HG02852 (cell line): ENCODE results near the gene OR10G7.

Source experiments
- ATAC-seq: cut with Tn5 transposase; IDR thresholded peaks from one replicate; pipeline ENCODE4 v1.9.1; 2021; ENCODE audit warnings: mild to moderate bottlenecking, moderate library complexity; ENCODE audit not compliant: unreplicated experiment

Gene OR10G7, protein sequence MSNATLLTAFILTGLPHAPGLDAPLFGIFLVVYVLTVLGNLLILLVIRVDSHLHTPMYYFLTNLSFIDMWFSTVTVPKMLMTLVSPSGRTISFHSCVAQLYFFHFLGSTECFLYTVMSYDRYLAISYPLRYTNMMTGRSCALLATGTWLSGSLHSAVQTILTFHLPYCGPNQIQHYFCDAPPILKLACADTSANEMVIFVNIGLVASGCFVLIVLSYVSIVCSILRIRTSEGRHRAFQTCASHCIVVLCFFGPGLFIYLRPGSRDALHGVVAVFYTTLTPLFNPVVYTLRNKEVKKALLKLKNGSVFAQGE

DNA sequence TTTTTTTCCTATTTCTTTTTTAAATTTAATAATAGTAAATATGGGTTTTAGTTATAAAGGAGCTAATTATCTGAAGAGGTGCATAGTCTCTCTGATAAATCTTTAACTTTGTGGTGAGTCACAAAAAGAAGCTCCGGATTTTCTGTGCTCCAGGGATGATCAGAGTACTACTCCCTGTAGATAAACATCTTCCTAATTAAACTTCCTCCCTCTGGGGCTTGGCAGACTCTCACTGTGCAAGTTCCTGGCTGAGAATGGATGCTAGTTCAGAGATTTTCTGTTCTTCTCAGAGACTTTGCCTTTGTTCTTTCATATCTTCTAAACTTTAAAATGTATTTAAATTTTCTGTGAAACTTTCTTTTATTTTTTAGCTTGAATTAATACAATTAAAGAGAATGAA, at the start of gene OR10G7:
TSS of gene OR10G7 (minus strand) at position 72 of the 400 bp plus-strand sequence. CDS start 2,324 bp downstream, outside the sequence.
- no peak for ATAC-seq

DNA sequence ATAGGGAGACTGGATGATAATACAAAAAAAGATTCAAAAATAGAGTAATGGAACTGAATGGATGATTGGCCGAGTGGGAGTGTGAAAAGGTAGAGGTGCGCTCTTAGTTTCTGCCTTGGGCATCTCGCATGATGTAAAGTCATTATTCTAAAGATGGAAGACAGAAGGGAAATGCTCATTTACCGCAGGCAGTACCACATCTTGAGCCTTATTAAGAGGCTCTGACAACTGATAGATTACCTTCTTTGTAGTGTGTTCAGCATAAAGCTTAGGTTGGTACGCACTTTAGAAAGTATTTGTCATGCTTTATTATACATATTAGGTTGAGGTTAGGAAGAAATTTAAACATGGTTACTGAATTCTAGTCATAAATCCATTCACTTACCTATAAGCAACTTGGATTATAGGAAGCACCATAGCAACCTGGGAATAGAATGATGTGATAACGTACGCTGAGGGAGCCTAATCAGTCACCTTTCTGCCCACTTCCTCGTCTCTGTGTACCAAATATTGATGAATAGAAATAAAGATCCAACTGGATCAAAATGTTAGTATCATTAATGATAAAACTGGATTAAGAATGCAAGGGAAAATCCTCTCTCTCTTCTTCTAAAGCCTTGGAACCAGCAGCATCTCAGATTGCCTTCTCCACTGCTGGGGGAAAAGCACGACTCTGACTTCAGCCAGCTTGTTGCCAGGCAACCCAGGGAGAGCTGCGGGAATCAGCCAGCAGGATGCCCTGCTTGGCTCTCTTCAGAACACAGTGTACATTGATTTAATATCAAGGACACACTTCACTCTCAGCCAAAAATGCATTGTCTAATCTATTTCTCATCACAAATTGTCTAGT, 45.1 kb upstream of the OR10G7 start:
- no peak for ATAC-seq

DNA sequence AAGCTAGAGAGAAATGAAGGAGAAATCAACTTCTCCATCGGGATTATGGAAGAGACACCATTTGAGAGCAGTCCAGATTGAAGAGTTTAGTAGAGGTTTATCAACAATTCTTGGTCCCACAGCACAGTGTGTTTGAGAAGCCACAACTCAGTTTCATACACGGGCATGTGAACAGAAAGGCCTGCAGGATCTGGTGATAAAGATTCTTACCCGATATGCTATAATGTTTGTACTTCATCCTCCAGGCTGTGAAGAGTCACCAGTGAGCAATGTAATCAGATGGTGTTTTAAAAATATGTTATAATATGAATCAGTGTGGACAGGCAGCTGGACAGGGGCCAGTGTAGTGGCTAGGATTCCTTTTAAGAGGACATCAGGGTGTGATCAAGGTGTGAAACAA, 44.5 kb upstream of the OR10G7 start:
- no peak for ATAC-seq

DNA sequence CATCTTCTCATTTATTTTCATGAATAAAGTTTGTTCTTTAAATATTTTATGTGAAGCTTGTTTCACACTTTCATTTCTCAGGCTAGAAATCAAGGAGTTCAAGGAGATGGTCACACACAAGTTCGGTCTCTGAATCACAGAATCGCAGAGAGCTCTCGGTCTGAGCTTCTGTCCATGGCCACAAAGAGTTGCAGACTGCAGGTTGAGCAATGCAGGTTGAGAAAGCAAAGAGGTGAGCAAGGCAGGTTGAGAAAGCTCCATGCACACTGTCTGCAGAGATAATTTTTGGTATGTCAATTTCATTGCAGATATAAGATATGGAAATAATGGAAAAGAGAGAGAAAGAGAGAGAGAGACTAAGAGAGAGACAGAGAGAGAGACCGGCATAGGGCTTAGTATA, 41.2 kb upstream of the OR10G7 start:
- no peak for ATAC-seq

DNA sequence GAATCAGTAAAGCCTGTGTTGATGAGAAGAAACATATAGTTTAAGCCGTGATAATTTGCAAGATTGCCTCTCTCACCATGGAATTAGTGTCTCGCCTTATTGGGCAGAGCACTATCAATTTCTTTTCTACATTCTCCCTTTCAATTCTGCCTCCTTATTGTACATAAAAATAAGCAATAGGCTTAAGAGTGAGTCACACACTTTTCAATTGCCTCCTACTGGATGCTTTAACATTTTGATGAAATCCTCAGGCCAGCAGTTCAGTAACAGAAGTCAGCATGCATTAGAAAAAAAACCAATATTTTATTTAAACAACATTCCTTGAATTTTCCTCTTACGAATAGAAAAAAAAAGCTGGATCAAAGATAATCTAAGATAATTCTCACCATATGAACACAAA, 40.4 kb upstream of the OR10G7 start:
- ATAC-seq = no peak

DNA sequence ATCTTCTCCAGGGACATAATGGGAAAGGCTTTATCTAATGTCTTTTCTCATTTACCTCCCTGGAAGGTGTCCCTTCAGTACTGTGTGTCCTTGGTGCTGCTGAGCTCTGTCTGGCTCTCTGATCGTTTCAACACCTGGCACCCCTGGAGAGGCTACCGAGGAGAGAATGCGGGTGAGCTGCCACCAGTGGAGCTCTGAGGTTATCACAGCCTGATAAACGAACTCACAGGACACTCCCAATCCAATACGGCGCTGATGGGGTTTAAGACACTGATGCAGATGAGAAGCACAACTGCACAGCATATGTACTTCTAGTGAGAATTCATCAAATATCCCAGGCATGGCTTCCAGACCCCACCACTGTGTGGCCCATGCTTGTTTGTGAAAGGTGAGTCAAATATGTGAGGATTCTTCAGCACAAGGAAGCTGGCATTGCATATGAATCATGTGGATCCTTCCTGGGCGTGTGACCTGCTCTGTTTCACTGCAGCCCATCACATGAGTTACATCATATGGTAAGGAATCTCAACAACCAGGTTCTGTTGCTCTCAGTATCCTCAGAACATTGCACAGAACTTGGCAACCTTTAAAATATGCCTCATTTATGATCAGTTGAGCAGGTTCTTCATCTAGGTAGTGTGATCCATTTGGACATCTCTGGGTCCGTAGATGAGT, 39.3 kb upstream of the OR10G7 start:
- no peak for ATAC-seq

DNA sequence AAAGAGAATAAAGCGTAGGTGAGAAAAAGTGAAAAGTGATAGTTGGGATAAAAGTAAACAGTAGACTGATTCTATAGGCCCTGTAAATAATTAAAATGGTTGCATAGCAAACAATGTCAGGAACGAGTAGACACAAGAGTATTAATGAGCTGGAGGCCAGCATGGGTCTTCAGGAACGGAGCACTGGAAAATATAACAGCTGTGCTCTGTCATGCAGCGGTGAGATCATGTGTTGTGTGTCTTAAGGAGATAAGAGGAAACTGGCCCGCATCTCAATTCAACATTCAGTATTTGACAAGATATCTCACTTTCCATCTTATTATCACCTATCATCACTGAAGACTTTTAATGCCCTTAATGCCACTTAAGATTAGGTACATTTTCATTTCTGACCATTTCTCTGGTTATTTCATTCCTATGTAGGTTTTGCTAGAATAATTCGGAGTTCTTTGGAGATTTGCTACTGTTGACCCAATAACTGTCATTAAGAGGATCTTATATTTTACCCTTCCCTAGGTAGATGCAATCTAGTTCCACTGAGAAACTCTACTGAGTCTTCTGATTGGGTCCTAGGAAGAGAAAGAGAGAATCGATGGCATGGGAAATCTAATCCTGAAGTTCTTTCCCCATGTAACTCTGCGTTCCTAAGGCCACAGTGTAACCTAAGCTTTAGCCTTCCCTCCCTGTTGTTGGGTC, 38.7 kb upstream of the OR10G7 start:
- ATAC-seq = no peak

DNA sequence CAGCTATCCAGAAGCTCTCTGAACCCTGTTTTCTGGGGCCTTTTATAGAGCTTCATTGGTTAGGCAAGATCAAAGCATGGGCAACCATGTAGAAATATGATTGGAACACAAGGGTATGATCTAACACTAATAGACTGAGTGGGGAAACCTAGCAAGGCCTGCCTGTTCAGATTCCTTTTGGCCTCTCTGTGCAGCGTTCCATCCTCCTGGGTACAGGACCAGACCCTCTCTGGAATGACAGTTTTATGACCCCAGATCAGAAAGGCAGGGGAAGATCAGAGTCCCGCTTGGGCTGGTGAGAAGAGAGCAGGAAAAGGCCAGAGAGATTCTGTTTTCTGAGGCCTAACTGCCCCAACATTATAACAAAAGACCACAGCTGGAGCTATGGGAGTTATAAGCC, 37.5 kb upstream of the OR10G7 start:
- no peak for ATAC-seq

DNA sequence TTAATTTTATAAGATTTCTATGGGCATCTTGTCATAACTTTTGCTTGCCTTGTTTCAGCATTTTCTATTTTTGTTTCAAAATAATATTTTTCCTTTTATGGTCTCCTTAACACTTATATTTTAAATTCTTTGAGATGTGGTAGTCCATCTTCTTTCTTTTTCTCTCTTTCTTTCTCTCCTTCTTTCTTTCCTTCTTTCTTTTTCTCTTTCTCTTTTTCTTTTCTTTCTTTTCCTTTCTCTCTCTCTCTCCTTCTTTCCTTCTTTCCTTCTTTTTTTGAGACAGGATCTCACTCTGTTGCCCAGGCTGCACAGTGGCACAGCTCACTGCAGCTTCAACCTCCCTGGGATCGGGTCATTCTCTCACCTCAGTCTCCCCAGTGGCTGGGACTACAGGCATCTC, 36.1 kb upstream of the OR10G7 start:
- ATAC-seq = no peak

DNA sequence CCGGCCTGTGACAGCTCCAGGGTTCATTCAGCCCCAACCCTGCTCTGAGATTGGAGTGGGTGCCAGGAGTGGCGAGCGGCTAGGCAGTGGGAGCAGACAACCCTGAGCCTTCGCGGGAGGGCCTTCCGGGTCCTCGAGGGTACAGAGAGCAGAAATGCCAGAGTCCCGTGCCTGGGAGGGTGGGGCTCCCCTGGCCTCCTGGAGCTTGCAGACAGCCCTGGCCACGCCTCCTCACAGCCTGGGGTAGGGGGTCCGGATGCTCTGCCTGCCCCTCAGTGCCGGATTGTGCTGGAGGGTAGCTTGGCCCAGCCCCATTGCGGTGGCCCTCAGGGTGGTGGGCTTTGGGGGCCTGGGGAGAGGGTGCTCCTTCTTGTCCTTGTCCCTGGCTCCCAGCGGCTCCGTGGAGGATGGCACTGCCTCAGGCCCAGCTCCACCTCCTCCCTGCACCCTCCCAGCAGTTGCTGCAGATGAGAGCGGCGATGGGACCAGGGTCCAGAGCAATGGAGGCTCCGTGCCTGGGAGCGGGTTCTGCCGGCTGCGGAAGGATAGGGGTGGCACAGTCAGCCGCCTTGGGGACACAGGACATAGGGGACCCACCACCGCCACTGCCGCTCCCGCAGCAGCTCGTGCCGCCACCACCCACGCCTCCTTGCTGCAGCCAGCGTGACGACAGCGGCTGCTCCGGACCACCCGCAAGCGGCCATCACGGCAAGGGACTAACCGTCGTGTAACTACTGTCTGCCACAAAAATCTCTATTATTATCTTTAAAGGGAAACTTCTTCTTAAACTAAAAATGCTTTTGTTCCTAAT, 34.9 kb upstream of the OR10G7 start:
- ATAC-seq = peak; percentile 79

DNA sequence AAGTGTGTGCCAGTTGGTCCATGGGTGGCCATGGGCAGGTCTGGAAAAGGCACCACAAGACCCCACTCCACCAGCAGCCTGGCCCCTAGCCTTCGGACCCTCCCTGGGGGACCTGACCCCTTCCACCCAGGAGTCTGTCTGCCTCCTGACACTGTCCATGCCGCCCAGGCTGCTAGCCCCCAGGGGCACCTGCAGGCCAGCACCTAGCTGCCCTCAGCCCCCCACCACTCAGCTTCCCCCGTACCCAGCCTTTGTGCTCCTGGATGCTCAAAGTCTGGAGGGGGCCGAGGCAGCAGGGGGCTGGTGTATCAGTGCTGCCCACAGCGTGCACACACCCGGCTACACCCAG, 34.3 kb upstream of the OR10G7 start:
- ATAC-seq = no peak

DNA sequence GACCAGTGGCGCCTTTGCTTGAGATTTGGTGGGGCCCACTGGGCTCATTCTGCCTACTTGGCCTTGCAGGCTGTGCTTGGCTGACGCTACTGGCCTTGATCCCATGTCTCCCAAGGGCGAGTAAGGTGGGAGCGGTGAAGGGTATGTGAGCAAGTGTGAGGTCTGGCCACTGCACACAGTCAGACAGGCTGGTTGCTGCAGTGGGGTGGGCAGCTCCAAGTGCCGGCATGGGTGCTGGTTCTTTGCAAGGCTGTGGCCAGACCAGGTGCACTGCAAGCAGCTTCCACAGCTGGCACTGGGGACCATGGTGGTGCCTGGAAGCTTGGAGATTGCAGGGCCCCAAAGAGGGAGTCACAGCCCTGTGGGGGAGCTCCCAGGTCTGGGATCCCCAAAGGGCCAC, 33.4 kb upstream of the OR10G7 start:
- no peak for ATAC-seq

DNA sequence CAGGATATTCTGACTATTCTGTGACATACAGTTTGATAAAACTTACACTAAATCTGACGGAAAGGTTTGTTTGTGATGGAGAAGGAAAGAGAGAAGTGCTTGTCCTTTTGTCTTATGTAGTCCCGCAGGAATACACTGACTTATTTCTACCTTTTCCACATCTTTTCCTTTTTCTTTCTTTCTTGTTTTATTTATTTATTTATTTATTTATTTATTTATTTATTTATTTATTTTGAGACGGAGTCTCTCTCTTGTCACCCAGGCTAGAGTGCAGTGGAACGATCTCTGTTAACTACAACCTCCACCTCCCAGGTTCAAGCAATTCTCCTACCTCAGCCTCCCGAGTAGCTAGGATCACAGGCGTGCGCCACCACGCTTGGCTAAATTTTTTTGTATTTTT, 31.0 kb upstream of the OR10G7 start:
- ATAC-seq = no peak

DNA sequence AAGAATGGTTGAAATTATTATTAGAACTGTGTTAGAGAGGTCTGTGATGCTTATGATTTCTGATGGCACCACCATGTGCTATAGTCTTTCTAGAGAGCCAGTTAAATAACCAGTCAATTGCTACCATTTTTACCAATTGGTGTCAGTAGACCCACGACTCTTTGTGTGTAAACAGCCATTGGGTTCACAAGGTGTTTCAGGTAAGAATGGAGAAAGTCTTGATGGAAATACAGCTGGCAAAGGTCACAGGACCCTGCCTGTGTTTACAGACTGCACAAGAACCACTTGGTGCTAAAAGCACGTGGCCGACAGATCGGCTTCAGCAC, 30.5 kb upstream of the OR10G7 start:
- no peak for ATAC-seq

DNA sequence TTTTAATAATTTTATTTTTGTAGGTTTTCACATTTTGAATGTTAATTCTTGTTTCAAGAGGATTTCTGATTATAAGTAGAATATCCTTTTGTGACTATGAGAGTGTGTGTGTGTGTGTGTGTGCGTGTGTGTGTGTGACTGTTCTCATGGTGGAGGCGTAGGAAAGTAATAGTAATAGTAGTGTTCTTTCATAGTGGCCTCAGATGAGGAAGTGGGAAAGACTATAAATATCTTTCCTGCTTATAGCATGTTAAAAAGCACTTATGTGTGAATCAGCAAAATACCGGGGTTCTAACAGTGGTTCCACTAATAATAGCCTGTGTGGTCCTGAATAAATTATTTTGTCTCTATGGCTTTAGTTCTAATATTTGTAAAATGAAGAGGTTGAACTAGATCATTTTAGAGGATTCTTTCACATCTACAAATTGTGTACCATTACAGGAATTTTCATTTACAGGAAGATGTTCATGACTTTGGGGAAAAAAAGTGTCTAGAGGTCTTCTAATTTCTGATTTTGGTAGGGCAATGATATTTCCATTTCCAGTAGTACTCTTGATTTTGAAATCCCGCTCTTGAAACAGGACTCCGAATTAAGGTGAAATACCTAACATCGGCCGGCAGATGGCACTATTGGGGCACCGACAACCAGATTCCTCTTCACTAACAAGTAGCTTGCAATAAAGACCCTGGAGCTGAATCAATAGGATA, 29.9 kb upstream of the OR10G7 start:
- ATAC-seq = peak; percentile 90

DNA sequence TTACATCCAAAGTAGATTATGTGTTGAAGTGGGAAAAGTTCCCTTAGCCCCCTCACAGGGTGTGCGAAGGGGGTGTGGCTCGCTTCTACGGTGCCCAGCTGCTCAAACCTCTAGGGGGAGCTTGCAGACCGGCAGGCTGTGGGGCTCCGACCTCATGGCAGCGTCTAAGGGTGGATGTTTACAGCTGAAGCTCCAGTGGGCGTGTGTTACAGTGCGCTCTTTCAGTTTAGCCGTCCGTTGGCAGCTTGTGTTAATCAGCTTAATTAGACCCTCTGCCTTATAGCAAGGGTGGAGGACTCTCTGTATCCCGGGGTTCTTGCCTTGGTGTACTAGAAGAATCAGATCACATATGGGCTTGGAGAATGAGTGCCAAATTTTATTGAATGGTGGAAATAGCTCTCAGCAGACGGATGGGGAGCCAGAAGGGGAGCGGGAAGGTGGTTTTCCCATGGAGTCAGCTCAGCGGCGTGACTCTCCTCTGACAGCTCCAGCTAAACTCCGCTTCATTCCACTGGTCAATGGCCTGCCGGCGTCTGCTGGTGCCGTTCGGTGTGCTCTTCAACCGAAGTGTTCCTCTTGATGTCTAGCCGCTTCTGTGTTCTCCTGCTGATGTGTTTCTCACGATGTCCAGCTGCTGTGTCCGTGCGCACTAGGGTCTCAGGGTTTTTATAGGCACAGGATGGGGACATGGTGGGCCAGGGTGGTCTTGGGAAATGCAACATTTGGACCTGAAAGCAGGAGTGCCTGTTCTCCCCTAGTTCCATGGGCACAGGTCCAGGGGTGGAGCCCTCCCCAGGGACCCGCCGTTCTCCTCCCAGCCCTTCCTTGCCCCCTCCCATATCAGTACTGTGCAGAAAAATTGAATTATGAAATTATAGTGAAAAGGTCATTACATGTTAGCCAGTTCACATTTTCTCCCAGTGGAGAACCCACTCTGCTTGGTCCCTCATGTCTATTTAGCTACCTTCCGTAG, 28.6 kb upstream of the OR10G7 start:
- ATAC-seq = peak; percentile 57

DNA sequence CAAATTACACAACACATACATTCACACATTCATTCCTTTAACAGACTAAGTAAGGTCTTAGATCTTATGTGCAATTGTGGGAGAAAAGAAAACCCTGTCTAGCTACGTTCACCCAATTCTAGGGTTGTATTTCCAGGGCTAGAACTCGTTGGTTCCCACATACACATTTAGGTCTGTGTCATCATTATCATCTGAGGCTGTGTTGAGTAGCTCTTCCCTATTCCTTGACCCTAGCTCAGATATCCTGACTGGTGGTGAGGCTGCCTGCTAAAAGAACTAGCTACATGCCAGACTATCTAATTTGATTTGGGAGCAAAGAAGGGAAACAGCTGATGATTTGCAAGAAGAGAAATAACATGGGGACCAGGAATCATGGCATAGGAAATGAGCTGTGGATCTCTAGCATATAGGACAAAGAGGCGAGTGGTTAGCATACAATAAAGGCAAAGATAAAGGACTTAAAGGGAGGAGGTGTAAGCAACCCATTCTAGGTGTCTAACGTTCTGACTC, 27.5 kb upstream of the OR10G7 start:
- no peak for ATAC-seq

DNA sequence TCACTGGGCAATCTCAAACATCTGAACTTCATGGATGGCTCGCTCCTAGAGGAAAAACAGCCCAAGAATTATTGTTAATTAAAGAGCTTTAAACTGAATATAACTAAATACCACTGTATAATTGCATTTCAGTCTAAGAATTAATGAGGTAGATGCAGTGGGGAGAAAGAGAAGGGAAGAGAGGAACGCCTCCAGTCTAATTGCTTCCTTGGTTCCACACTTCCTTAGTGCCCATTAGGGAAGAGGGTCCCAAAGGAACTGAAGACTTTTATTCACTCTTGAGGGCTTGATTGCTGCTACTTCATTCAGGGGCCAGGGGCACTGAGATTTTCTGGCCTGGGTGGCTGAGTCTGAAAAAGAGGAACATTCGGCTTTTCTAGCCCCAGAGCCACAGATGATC, 11.8 kb upstream of the OR10G7 start:
- no peak for ATAC-seq

DNA sequence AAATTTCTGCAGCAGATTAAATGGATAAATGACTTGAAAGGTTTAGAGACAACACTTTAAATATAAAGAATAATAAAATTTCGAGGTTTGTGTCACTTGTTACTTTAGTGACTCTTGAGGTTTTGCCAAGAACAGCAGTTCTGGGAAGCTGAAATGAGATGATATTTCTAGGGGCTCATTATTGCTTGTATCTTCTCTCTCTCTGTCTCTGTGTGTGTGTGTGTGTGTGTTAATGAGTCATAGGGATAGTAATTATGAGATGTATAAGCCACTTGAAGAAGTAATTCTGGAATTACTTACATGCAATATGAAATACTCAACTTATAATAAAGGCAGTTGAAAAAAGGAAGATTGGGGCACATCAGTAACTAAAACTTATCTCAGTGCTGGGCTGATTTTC, 9.6 kb upstream of the OR10G7 start:
- no peak for ATAC-seq
